IPS DF 6.9 (cell line): ENCODE measurements around the gene NCOA7.
"Not testable (repeated sequence)": the region's sequence is repeated elsewhere in the genome, so short reads cannot be mapped to it uniquely, and the experiment has no call there.

Experiments used
- DNase-seq: peaks from one replicate; pipeline ENCODE4 v3.0.0-alpha.2; 2013; ENCODE audit warnings: low read depth, low spot score
- H3K27ac ChIP-seq: one replicate; pipeline ENCODE4 v1.5.1; 2013; ENCODE audit warnings: low read length, control low read depth
- H3K27me3 ChIP-seq: 2 replicates; pipeline ENCODE4 v1.6.1; 2013; ENCODE audit warnings: mild to moderate bottlenecking, low read length; ENCODE audit not compliant: control insufficient read depth, insufficient read depth
- H3K36me3 ChIP-seq: 2 replicates; pipeline ENCODE4 v1.6.1; 2013; ENCODE audit warnings: low read length; ENCODE audit not compliant: control insufficient read depth, insufficient read depth
- H3K4me1 ChIP-seq: 2 replicates; pipeline ENCODE4 v1.6.1; 2013; ENCODE audit warnings: low read length; ENCODE audit not compliant: control insufficient read depth, insufficient read depth
- H3K4me3 ChIP-seq: 2 replicates; pipeline ENCODE4 v1.5.1; 2013; ENCODE audit warnings: mild to moderate bottlenecking, low read length
- H3K9me3 ChIP-seq: 2 replicates; pipeline ENCODE4 v1.6.1; 2013; ENCODE audit warnings: low read length, inconsistent platforms; ENCODE audit not compliant: control insufficient read depth, insufficient read depth
- WGBS: extraction: QIAGEN DNeasy Blood & Tissue Kit; methylation state at CpG from one replicate; pipeline ENCODE4 v1.1.7; 2013; ENCODE audit warnings: mixed read lengths, missing lambda C conversion rate; ENCODE audit not compliant: insufficient read length, insufficient coverage; 5-methylcytosine and 5-hydroxymethylcytosine counted together

NCOA7 gene

DNA sequence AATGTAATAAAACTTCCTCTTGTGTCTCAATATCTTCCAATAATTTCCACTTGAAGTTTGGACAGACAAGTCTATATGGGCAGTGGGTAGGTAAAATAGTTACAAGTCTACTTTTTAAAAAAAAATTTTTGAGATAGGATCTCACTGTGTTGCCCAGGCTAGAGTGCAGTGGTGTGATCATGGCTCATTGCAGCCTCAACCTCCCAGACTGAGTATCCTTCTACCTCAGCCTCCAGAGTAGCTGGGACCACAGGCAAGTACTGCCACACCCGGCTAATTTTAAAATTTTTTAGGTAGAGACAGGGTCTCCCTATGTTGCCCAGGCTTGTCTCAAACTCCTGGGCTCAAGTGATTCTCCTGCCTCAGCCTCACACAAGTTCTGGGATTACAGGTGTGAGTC lies 181.7 kb downstream of the NCOA7 start:
- not testable (repeated sequence) for H3K27me3 ChIP-seq, H3K4me1 ChIP-seq, H3K4me3 ChIP-seq, H3K27ac ChIP-seq, H3K9me3 ChIP-seq, DNase-seq, H3K36me3 ChIP-seq
- no CpG with 5 or more reads among the region's 1 CpG for WGBS

DNA sequence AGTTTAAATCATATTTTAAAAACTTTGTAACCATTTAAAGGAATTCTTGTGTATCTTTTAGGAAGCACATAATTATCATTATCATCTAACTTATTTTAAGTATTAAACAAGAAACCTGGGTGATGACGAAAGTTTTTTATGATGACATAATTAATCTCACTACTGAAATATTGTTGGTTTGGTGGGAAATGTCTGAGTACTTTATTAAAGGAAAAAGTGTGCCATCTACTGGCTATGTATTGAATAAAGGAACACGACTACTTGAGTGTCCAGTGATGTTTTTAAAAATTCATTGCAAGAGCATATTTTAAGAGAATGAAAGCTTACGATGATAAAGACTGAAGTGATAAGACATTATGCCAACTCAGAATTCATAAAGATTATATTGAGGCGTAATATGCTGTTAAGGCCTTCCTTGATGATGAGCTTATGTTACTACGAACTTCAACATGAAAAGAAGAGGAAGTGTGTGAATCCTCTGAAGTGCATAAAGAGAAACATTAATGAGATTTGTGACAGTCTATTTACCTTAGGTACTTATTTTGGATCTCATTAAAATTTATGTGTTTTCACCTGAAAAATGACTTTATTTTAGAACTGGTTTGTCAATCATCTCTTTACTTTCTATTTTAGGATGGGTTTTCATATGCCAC lies 183.6 kb downstream of the NCOA7 start:
- no CpG with 5 or more reads among the region's 5 CpGs for WGBS
- Histone ChIP-seq H3K27me3 (no peaks in the 10 kb centered on the region), H3K4me1 (no peaks in the 10 kb centered on the region), H3K27ac (no peak overlapping the region), H3K9me3 (no peaks in the 10 kb centered on the region), H3K4me3 (no peak overlapping the region), H3K36me3 (no peaks in the 10 kb centered on the region)
- no peak for DNase-seq

DNA sequence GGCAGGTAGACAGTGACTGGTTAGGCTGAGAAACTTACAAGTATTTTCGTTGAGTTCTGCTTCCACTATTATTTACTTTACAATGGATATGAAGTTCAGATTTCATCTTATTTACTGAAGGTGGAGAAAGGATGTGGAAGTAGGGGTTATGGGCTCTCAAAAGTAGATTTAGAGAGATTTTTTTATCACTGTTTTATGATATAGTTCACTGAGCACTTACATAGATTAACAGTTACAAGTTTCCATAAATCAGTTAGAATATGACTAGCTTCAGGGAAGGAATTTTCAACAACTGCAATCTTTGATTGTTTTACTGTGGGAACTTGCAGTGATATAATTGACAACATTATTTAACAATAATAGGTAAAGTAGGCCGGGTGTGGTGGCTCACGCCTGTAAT lies 188.3 kb downstream of the NCOA7 start:
- DNase-seq = no peak
- H3K36me3 ChIP-seq = no peaks in the 10 kb centered on the region
- H3K27ac ChIP-seq = no peak overlapping the region
- no peaks in the 10 kb centered on the region for H3K27me3 ChIP-seq
- no peak overlapping the region for H3K4me3 ChIP-seq
- no peaks in the 10 kb centered on the region for H3K9me3 ChIP-seq
- no peaks in the 10 kb centered on the region for H3K4me1 ChIP-seq
- WGBS = no CpG with 5 or more reads among the region's 3 CpGs
